GM18526 (cell line): ENCODE data around the gene CDKN2B-AS1.

Source experiments
- POLR2A ChIP-seq: IDR thresholded peaks from 3 replicates; pipeline ENCODE4 v1.6.1; 2011; ENCODE audit not compliant: insufficient read length; ENCODE audit errors: extremely low read depth

Gene CDKN2B-AS1

GRCh38 chr9:21972361-21972760, 22.2 kb upstream of the CDKN2B-AS1 start:
- no peak for TF ChIP-seq POLR2A

- TF ChIP-seq POLR2A = no peak
These were observed 20.3 kb upstream of the CDKN2B-AS1 start for GRCh38 chr9:21974343-21974721.

- peak; percentile 40 for TF ChIP-seq POLR2A
These were observed 19.7 kb upstream of the CDKN2B-AS1 start for GRCh38 chr9:21974722-21975409.

- TF ChIP-seq POLR2A = no peak
These were observed 18.2 kb upstream of the CDKN2B-AS1 start for GRCh38 chr9:21976334-21976875.

- no peak for TF ChIP-seq POLR2A
These were observed 12.2 kb upstream of the CDKN2B-AS1 start for GRCh38 chr9:21982391-21982790.

GRCh38 chr9:21982861-21983560, 11.6 kb upstream of the CDKN2B-AS1 start:
- TF ChIP-seq POLR2A = no peak

GRCh38 chr9:21983561-21983935, 11.0 kb upstream of the CDKN2B-AS1 start:
- TF ChIP-seq POLR2A = no peak

GRCh38 chr9:21984101-21984500, 10.5 kb upstream of the CDKN2B-AS1 start:
- no peak for TF ChIP-seq POLR2A

GRCh38 chr9:21985964-21986667, 8.5 kb upstream of the CDKN2B-AS1 start:
- no peak for TF ChIP-seq POLR2A

GRCh38 chr9:21988056-21988990, 6.3 kb upstream of the CDKN2B-AS1 start:
- no peak for TF ChIP-seq POLR2A

GRCh38 chr9:21989440-21990189, 5.0 kb upstream of the CDKN2B-AS1 start:
- no peak for TF ChIP-seq POLR2A

GRCh38 chr9:21991072-21991959, 3.3 kb upstream of the CDKN2B-AS1 start:
- TF ChIP-seq POLR2A = no peak

GRCh38 chr9:21993007-21993406, 1.6 kb upstream of the CDKN2B-AS1 start:
- TF ChIP-seq POLR2A = no peak
